ENCODE data around the gene SRC.

DNA sequence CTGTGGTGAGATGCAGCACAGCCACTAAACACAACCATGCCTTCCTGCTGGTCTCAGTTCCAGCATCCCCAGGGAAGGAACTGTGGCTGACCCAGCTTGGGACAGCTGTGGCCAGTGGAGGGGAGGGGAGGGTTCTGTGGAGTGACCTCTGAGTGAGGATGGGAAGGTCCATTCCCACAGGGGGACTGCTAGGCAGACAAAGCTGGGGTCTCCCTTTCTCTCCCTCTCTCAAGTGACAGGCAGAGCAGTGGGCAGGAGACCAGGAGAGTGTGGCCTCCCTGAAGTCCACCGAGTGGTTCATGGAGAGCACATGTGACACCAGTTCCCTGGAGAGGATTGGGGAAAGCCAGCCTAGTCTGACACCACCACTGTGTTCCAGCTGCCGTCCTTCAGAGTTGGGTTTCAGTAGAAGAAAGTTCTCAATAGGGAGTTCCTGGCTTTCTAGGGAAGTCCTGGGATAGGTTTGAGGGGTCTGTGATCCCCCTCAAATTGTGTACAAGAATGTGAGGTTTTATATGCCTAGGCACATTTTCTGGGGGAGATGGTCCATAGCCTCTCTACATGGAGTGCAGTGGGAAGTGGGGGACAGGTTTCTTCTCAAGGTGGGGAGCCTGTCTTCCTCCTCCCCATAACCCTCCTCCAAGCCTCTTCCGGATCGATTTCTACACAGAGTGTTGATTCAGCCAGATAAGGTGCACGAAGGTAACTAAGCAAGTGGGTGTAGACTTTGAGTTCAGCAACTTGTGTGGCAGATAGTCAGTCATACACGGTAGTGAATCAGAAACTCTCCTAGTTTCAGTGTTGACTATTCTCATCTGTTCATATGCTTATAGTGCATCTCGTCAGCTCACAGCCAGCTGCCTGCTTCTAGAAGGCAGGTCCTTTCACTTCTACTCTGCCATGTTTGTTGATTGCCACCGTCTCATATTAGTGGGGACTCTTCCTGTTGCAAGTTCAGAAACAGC is 37.6 kb upstream of the SRC start:
- TF ChIP-seq, protein P1, sequence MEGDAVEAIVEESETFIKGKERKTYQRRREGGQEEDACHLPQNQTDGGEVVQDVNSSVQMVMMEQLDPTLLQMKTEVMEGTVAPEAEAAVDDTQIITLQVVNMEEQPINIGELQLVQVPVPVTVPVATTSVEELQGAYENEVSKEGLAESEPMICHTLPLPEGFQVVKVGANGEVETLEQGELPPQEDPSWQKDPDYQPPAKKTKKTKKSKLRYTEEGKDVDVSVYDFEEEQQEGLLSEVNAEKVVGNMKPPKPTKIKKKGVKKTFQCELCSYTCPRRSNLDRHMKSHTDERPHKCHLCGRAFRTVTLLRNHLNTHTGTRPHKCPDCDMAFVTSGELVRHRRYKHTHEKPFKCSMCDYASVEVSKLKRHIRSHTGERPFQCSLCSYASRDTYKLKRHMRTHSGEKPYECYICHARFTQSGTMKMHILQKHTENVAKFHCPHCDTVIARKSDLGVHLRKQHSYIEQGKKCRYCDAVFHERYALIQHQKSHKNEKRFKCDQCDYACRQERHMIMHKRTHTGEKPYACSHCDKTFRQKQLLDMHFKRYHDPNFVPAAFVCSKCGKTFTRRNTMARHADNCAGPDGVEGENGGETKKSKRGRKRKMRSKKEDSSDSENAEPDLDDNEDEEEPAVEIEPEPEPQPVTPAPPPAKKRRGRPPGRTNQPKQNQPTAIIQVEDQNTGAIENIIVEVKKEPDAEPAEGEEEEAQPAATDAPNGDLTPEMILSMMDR (conservative IDR thresholded peaks at IDR 0.05; ENCODE audit: low read depth in 2 of 2): no peak
- TF ChIP-seq, protein P2, sequence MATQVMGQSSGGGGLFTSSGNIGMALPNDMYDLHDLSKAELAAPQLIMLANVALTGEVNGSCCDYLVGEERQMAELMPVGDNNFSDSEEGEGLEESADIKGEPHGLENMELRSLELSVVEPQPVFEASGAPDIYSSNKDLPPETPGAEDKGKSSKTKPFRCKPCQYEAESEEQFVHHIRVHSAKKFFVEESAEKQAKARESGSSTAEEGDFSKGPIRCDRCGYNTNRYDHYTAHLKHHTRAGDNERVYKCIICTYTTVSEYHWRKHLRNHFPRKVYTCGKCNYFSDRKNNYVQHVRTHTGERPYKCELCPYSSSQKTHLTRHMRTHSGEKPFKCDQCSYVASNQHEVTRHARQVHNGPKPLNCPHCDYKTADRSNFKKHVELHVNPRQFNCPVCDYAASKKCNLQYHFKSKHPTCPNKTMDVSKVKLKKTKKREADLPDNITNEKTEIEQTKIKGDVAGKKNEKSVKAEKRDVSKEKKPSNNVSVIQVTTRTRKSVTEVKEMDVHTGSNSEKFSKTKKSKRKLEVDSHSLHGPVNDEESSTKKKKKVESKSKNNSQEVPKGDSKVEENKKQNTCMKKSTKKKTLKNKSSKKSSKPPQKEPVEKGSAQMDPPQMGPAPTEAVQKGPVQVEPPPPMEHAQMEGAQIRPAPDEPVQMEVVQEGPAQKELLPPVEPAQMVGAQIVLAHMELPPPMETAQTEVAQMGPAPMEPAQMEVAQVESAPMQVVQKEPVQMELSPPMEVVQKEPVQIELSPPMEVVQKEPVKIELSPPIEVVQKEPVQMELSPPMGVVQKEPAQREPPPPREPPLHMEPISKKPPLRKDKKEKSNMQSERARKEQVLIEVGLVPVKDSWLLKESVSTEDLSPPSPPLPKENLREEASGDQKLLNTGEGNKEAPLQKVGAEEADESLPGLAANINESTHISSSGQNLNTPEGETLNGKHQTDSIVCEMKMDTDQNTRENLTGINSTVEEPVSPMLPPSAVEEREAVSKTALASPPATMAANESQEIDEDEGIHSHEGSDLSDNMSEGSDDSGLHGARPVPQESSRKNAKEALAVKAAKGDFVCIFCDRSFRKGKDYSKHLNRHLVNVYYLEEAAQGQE (IDR thresholded peaks at IDR 0.05; ENCODE audit: unreplicated experiment): no peak
